ENCODE data around the gene CTCFL. TPM values are rescaled to one million over a fixed set of nuclear protein-coding genes. Genes with fewer than 3 reads are reported as not detected.

CTCFL gene
- total RNA-seq, 1 donor from 2014 or later, result not detected

GRCh38 chr20:57563522-57563921 is 38.6 kb upstream of the CTCFL start:
- no peaks in the 10 kb centered on the region for H3K4me1 Mint-ChIP-seq

GRCh38 chr20:57562541-57563465 is 37.9 kb upstream of the CTCFL start:
- H3F3A ChIP-seq (ENCODE audit: low read depth), result no peaks in the 10 kb centered on the region
- no peaks in the 10 kb centered on the region for H3K27me3 ChIP-seq
- H4K20me1 ChIP-seq (ENCODE audit: low read depth), result no peaks in the 10 kb centered on the region
- H3K79me2 ChIP-seq (ENCODE audit: low read depth), result no peaks in the 10 kb centered on the region
- H3K27ac ChIP-seq, result no peak overlapping the region
- H3K4me1 ChIP-seq, result no peaks in the 10 kb centered on the region
- H2AFZ ChIP-seq (replicated peaks), result no peak overlapping the region
- peaks cover 4% of the 10 kb centered on the region for H3K27me3 Mint-ChIP-seq (ENCODE audit: insufficient read depth, low read depth)
- no peak for DNase-seq (ENCODE audit: low spot score)
- H3K9me3 ChIP-seq (ENCODE audit: low read depth), result no peaks in the 10 kb centered on the region
- no peak overlapping the region for H3K4me3 ChIP-seq
- H3K4me2 ChIP-seq, result no peak overlapping the region
- TF ChIP-seq EZH2phosphoT487 (IDR thresholded peaks at IDR 0.05) (no peak), CTCF (IDR thresholded peaks at IDR 0.05) (no peak), EZH2 (IDR thresholded peaks at IDR 0.05) (no peak)
- H3K27ac Mint-ChIP-seq, result no peak overlapping the region
- H3K9ac ChIP-seq, result no peak overlapping the region
- H3K4me3 Mint-ChIP-seq, result no peak overlapping the region
- no peaks in the 10 kb centered on the region for H3K4me1 Mint-ChIP-seq
- peaks cover 2% of the 10 kb centered on the region for H3K9me3 Mint-ChIP-seq
- H3K36me3 Mint-ChIP-seq, result no peaks in the 10 kb centered on the region
- no peaks in the 10 kb centered on the region for H3K36me3 ChIP-seq

More at GRCh38 chr20:57563522-57563921, 38.6 kb upstream of the CTCFL start:
- Histone ChIP-seq H3K4me2 (no peak overlapping the region), H3K4me1 (no peaks in the 10 kb centered on the region), H3K36me3 (no peaks in the 10 kb centered on the region), H3K27ac (no peak overlapping the region), H3K4me3 (no peak overlapping the region), H4K20me1 (ENCODE audit: low read depth) (no peaks in the 10 kb centered on the region), H2AFZ (replicated peaks) (no peak overlapping the region), H3F3A (ENCODE audit: low read depth) (no peaks in the 10 kb centered on the region), H3K9ac (no peak overlapping the region), H3K27me3 (no peaks in the 10 kb centered on the region), H3K79me2 (ENCODE audit: low read depth) (no peaks in the 10 kb centered on the region), H3K9me3 (ENCODE audit: low read depth) (no peaks in the 10 kb centered on the region)
- DNase-seq (ENCODE audit: low spot score), result no peak
- peaks cover 4% of the 10 kb centered on the region for H3K27me3 Mint-ChIP-seq (ENCODE audit: insufficient read depth, low read depth)
- no peaks in the 10 kb centered on the region for H3K36me3 Mint-ChIP-seq
- no peak overlapping the region for H3K27ac Mint-ChIP-seq
- no peak for TF ChIP-seq EZH2phosphoT487 (IDR thresholded peaks at IDR 0.05)
- TF ChIP-seq EZH2 (IDR thresholded peaks at IDR 0.05), result no peak
- TF ChIP-seq CTCF (IDR thresholded peaks at IDR 0.05), result no peak
- peaks cover 2% of the 10 kb centered on the region for H3K9me3 Mint-ChIP-seq
- H3K4me3 Mint-ChIP-seq, result no peak overlapping the region

- Histone ChIP-seq H3K79me2 (ENCODE audit: low read depth) (no peaks in the 10 kb centered on the region), H3K36me3 (no peaks in the 10 kb centered on the region), H4K20me1 (ENCODE audit: low read depth) (no peaks in the 10 kb centered on the region), H2AFZ (replicated peaks) (no peak overlapping the region), H3K27me3 (no peaks in the 10 kb centered on the region), H3K27ac (no peak overlapping the region), H3K4me3 (no peak overlapping the region), H3K9ac (no peak overlapping the region), H3K4me1 (no peaks in the 10 kb centered on the region), H3K4me2 (no peak overlapping the region), H3F3A (ENCODE audit: low read depth) (no peaks in the 10 kb centered on the region), H3K9me3 (ENCODE audit: low read depth) (no peaks in the 10 kb centered on the region)
- Mint-ChIP-seq H3K36me3 (no peaks in the 10 kb centered on the region), H3K27me3 (ENCODE audit: insufficient read depth, low read depth) (peaks cover 5% of the 10 kb centered on the region), H3K4me1 (no peaks in the 10 kb centered on the region), H3K27ac (no peak overlapping the region), H3K4me3 (no peak overlapping the region), H3K9me3 (peaks cover 2% of the 10 kb centered on the region)
- DNase-seq (ENCODE audit: low spot score), result no peak
- TF ChIP-seq EZH2phosphoT487 (IDR thresholded peaks at IDR 0.05) (no peak), EZH2 (IDR thresholded peaks at IDR 0.05) (no peak), CTCF (IDR thresholded peaks at IDR 0.05) (no peak)
These were observed 36.7 kb upstream of the CTCFL start for GRCh38 chr20:57561356-57562279.

All from neural progenitor cell (in vitro differentiated cells).